HG02588 (cell line): ENCODE results near the gene GGTLC2.
"Not testable (repeated sequence)": the region's sequence is repeated elsewhere in the genome, so short reads cannot be mapped to it uniquely, and the experiment has no call there.

Experiments
- ATAC-seq: cut with Tn5 transposase; IDR thresholded peaks from one replicate; pipeline ENCODE4 v1.9.1; 2021; ENCODE audit warnings: mild to moderate bottlenecking, moderate library complexity; ENCODE audit not compliant: unreplicated experiment

Gene GGTLC2

DNA sequence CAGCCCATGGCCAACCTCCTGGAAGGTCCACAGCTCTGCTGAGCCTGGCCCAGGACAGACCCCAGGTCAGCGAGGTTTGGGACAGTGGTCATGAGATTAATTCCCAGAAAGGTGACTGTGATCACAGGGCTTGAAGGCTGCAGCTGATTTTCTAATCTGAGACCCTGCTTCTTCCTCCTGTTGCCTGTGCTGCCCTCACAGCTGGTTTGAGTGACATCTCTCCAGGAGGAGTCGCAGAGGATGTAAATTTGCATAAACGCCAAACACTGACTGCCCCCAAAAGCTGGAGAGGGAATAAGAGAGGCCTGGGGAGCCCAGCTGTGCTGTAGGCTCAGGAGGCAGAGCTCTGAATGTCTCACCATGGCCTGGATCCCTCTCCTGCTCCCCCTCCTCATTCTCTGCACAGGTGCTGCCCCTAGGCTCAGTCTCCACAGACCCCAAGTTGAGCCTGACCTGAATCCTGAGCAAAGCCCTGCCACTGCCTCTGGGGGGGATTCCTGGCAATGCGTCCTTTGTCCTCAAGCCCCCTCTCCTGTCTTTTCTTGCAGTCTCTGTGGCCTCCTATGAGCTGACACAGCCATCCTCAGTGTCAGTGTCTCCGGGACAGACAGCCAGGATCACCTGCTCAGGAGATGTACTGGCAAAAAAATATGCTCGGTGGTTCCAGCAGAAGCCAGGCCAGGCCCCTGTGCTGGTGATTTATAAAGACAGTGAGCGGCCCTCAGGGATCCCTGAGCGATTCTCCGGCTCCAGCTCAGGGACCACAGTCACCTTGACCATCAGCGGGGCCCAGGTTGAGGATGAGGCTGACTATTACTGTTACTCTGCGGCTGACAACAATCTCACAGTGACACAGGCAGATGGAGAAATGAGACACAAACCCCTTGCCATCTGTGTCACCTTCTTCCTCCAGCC is 23.8 kb downstream of the GGTLC2 start:
- ATAC-seq = no peak

DNA sequence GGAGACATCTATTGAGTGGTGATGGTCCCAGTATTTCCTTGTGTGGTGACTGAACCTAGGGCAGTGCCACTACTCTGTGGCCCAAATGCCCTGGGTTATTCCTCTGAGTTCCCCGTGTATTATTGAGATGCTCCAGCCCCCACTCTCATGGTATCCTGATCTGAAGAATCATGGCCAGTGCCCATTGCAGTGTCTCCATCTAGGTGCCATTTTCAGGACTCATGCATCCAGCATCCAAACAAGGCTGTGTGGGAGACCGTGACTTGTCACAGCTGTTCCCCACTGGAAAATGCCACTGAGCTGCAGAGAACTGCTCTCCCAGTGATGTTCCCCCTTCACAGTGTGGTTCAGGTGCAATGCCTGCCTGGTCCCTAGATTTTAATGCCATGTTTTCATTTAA is 24.7 kb downstream of the GGTLC2 start:
- ATAC-seq = no peak

DNA sequence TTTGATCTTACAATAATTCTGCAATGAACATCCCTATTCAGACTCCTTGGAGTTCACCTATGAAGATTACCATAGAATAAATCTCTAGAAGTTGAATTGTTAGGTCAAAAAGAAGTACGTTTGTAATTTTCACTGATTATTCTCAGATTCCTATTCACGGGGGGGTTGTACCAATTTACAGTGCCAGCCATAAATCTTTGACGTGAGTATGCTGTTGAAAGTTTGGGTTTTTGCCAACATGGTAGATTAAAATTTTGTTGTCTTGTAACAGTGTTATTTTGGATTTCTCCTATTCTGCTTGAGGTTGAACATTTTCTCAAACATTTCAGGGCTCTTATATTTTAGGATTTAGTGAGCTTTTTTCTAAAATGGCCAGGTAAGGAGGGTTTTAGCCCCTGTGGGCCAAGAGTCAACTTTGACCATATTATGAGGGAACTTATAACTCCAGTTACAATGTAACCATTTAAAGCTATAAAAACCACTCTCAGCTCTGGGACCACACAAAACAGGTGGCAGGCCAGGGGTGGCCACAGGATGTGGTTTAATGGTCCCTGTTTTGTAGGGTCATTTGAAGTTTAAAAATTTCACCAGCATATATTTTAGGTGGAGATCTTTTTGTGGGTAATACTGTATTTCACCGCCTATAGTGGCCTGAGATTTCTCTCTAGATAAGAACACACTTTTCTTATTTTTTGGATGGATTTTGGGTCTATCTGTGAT is 25.8 kb downstream of the GGTLC2 start:
- ATAC-seq = no peak

DNA sequence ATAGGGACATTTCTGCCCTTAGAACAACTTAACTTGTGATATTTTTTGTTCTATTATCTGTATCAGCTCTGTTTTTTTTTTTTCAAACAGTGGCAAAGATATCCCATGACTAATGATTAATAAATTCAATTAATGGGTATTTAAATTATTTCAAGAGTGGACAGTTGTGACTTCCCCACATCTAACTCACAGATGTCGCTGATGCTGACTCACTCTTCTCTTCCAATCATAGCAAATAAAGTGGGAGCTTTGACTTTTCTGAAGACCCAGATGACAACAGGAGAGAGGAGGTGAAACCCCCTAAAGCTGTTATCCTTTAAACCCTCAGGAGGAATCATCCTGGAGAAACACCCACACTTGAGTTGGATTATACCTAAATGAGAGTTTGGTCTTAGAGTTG is 27.1 kb downstream of the GGTLC2 start:
- no peak for ATAC-seq

- no peak for ATAC-seq
Measured at GRCh38 chr22:22673099-22673498, 28.7 kb downstream of the GGTLC2 start.

GRCh38 chr22:22673628-22674027 is 29.2 kb downstream of the GGTLC2 start:
- no peak for ATAC-seq

GRCh38 chr22:22674467-22674866 is 30.1 kb downstream of the GGTLC2 start:
- ATAC-seq = no peak

GRCh38 chr22:22678970-22679369 is 34.6 kb downstream of the GGTLC2 start:
- no peak for ATAC-seq

DNA sequence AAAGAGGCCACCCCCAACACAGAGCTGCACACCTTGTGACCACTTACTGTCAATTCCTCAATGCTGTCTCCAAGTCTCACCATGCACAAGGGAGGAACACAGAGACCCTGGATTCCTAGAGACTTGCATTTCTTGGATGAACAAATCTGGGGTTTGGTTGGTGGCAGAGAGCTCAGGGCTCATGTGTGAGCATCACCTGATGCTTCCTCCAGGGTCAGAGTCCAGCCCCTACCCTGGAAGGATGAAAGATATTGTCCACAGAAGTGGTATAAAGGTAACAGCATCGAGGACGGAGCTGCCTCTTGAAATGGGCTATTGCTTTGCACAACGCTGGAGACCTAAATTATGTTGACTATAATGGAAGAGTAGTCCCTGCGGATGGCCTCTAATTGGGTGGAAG is 36.0 kb downstream of the GGTLC2 start:
- ATAC-seq = no peak

DNA sequence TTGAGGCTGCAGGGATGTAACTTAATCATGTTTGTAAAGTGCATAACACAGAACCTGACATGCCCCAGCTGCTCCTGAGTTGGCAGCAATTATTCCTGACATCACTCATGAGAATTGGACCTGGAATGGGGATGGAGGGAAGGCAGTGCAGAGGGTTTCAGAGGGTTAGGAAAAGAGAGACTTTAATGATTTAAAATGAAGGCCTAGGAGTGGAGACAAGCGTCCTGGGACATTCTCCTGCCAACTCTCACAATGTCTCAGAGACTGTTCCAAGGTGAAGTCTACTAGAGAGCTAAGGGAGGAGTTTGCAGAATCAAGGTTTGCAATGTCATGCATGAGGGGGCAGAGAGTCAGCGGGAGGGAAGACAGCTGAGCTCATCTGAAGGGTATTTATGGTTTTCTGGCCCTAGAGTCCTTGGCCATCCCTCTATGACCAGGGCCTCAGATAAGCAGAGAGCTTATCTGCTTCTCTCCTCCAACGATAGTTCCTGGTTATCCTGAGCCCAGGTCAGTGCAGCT is 36.9 kb downstream of the GGTLC2 start:
- no peak for ATAC-seq

GRCh38 chr22:22682196-22682595 is 37.8 kb downstream of the GGTLC2 start:
- ATAC-seq = no peak

- no peak for ATAC-seq
Measured at GRCh38 chr22:22682807-22683667, 38.6 kb downstream of the GGTLC2 start.

- ATAC-seq = no peak
Measured at GRCh38 chr22:22683668-22684361, 39.4 kb downstream of the GGTLC2 start.

- ATAC-seq = no peak
Measured at GRCh38 chr22:22684580-22685561, 40.5 kb downstream of the GGTLC2 start.

DNA sequence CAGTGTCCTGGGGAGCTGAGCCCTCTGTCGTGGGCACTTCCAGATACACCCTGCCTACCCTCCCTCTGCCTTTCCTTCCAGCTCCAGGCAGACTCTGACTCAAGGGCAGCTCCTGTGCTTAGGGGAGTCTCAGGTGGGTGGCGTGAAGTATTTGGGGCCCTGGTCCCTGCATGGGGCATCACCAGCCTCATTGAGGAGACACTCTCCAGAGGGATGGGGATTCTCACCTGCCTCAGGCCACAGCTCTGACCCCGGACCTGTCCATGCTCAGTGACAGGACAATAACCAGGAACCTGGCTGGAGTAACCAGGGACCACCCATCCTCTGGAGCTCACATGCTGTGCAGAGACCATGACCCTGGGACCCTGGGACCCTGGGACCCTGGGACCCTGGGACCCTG is 41.2 kb downstream of the GGTLC2 start:
- ATAC-seq = no peak

- not testable (repeated sequence) for ATAC-seq
Measured at GRCh38 chr22:22686202-22687115, 42.0 kb downstream of the GGTLC2 start.

DNA sequence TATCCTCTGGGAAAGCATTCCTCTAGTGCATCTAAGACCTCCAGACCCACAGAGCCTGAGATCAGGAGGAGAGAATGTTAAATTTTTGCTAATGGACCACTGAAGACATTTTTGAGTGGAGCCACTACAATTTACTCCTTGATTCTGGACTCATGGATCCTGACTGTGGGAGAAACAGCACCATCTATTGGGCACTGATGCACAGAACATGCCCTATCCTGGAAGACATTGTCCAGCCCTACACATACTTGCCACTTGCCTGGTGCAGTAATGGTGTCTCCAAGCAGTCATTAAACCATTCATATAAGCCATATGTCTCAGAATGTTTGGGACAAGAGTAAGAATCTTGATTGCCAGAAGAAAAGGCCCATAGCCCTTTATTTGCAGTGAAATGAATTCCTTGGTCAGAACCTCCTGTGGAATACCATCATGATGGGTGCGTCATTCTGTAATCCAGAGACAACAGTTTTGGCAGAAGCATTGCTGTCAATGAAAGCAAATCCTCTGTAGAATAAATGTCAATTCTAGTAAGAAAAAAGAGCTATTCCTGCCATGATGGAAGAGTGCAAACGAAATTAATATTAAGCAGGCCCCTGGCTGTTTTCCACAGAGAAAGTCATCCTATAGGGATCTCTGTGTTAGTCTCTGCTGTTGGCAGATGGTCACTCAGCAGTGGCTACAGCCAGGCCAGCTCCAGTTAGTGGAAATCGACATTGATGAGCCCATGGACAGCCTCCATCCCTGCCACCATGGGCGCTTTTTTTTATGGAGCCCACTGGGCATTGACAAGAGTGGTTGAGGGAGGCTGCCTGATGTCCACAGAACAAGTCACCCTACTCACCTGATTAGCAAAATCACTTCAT is 43.5 kb downstream of the GGTLC2 start:
- no peak for ATAC-seq
